Hindlimb muscle (tissue), 1 donor: ENCODE measurements around the gene TTYH3. TPM values are rescaled to one million over a fixed set of nuclear protein-coding genes. Genes with fewer than 3 reads are reported as not detected.
A peak's percentile ranks its signal among the peaks of the same experiment; 100 is the strongest.

Source experiments
- DNase-seq: peaks from one replicate; pipeline ENCODE4 v3.0.0-alpha.2; 2013
- polyA plus RNA-seq: library from polyadenylated mRNA; unstranded; fragments of 120-200 nt; gene quantifications from one replicate; pipeline ENCODE4 v1.2.1, GENCODE V29; 2013; ENCODE audit not compliant: insufficient read length

Gene TTYH3
- polyA plus RNA-seq, 1 donor: 83.4 TPM

- no peak for DNase-seq
Measured at GRCh38 chr7:2616387-2617324, 15.1 kb upstream of the TTYH3 start.

- no peak for DNase-seq
Measured at GRCh38 chr7:2617325-2617905, 14.4 kb upstream of the TTYH3 start.

GRCh38 chr7:2619116-2619515 lies 12.7 kb upstream of the TTYH3 start:
- DNase-seq: no peak

GRCh38 chr7:2621061-2621828 lies 10.5 kb upstream of the TTYH3 start:
- peak; percentile 82 for DNase-seq

GRCh38 chr7:2621948-2622640 lies 9.7 kb upstream of the TTYH3 start:
- DNase-seq: peak; percentile 79

GRCh38 chr7:2622869-2623697 lies 8.7 kb upstream of the TTYH3 start:
- no peak for DNase-seq

- no peak for DNase-seq
Measured at GRCh38 chr7:2623698-2624014, 8.1 kb upstream of the TTYH3 start.

- DNase-seq: no peak
Measured at GRCh38 chr7:2624293-2624886, 7.4 kb upstream of the TTYH3 start.

- peak; percentile 91 for DNase-seq
Measured at GRCh38 chr7:2626498-2627117, 5.2 kb upstream of the TTYH3 start.

GRCh38 chr7:2627258-2628129 lies 4.3 kb upstream of the TTYH3 start:
- DNase-seq: no peak

GRCh38 chr7:2628130-2628482 lies 3.7 kb upstream of the TTYH3 start:
- DNase-seq: no peak

- no peak for DNase-seq
Measured at GRCh38 chr7:2628891-2629290, 2.9 kb upstream of the TTYH3 start.

- DNase-seq: no peak
Measured at GRCh38 chr7:2629746-2630681, 1.8 kb upstream of the TTYH3 start.

GRCh38 chr7:2632733-2633537 lies 1.1 kb downstream of the TTYH3 start:
- DNase-seq: peak; percentile 71

GRCh38 chr7:2633538-2634266 lies 1.9 kb downstream of the TTYH3 start:
- no peak for DNase-seq

- no peak for DNase-seq
Measured at GRCh38 chr7:2634267-2635145, 2.7 kb downstream of the TTYH3 start.
